Loucy (cell line): Measurements from ENCODE around the gene NLRP7.
"Not testable (repeated sequence)": the region's sequence is repeated elsewhere in the genome, so short reads cannot be mapped to it uniquely, and the experiment has no call there.

Source experiments
- H2AFZ ChIP-seq: fragments of 200-600 bp; sonication (generic); 2 replicates; pipeline ENCODE4 v1.6.0; 2016; ENCODE audit warnings: antibody characterized with exemption, mild to moderate bottlenecking, low read length, moderate library complexity
- H3F3A ChIP-seq: fragments of 200-600 bp; 2 replicates; pipeline ENCODE4 v1.6.0; 2016; ENCODE audit warnings: antibody characterized with exemption, low read depth, mild to moderate bottlenecking
- H3K27me3 ChIP-seq: fragments of 200-600 bp; sonication (generic); 2 replicates; pipeline ENCODE4 v1.6.1; 2014; ENCODE audit warnings: low read length, mild to moderate bottlenecking; ENCODE audit not compliant: insufficient read depth, poor library complexity, severe bottlenecking
- H3K36me3 ChIP-seq: fragments of 200-600 bp; sonication (generic); 2 replicates; pipeline ENCODE4 v1.6.1; 2016; ENCODE audit warnings: low read length; ENCODE audit not compliant: insufficient read depth
- H3K4me1 ChIP-seq: fragments of 200-600 bp; sonication (generic); 2 replicates; pipeline ENCODE4 v1.5.1; 2014; ENCODE audit warnings: low read length, mild to moderate bottlenecking; ENCODE audit not compliant: insufficient read depth, poor library complexity, severe bottlenecking
- H3K4me2 ChIP-seq: fragments of 200-600 bp; sonication (generic); 2 replicates; pipeline ENCODE4 v1.6.0; 2014; ENCODE audit warnings: antibody characterized with exemption, low read length, low read depth, mild to moderate bottlenecking; ENCODE audit not compliant: poor library complexity, severe bottlenecking
- H3K4me3 ChIP-seq: fragments of 200-600 bp; sonication (generic); 2 replicates; pipeline ENCODE4 v1.5.1; 2014; ENCODE audit warnings: low read length, mild to moderate bottlenecking, mixed read lengths; ENCODE audit not compliant: poor library complexity, severe bottlenecking
- H3K79me2 ChIP-seq: fragments of 200-600 bp; sonication (generic); 2 replicates; pipeline ENCODE4 v1.6.1; 2014; ENCODE audit warnings: low read length; ENCODE audit not compliant: insufficient read depth
- H3K9ac ChIP-seq: fragments of 200-600 bp; sonication (generic); 2 replicates; pipeline ENCODE4 v1.6.0; 2014; ENCODE audit warnings: mild to moderate bottlenecking, low read depth, low read length, moderate library complexity; ENCODE audit not compliant: poor library complexity, severe bottlenecking
- H3K9me2 ChIP-seq: fragments of 200-600 bp; sonication (generic); replicated peaks from 2 replicates; pipeline ENCODE4 v1.6.1; 2016; ENCODE audit warnings: low read depth, low read length, mixed read lengths
- H3K9me3 ChIP-seq: fragments of 200-600 bp; sonication (generic); 2 replicates; pipeline ENCODE4 v1.6.1; 2014; ENCODE audit warnings: mild to moderate bottlenecking, antibody characterized with exemption, low read length, low read depth; ENCODE audit not compliant: insufficient read depth
- H4K20me1 ChIP-seq: fragments of 200-600 bp; sonication (generic); 2 replicates; pipeline ENCODE4 v1.6.0; 2014; ENCODE audit warnings: antibody characterized with exemption, low read length, mild to moderate bottlenecking; ENCODE audit not compliant: insufficient read depth, poor library complexity, severe bottlenecking
- EZH2phosphoT487 ChIP-seq: fragments of 200-600 bp; IDR thresholded peaks from 2 replicates; pipeline ENCODE4 v1.6.1; 2018; ENCODE audit warnings: antibody characterized with exemption, mild to moderate bottlenecking, moderate library complexity, borderline replicate concordance
- TF ChIP-seq, protein P1 (sequence below): fragments of 200-600 bp; sonication (generic); conservative IDR thresholded peaks from 2 replicates; pipeline ENCODE4 v1.5.1; 2014; ENCODE audit warnings: mild to moderate bottlenecking, antibody characterized with exemption, low read length

The NLRP7 gene

DNA sequence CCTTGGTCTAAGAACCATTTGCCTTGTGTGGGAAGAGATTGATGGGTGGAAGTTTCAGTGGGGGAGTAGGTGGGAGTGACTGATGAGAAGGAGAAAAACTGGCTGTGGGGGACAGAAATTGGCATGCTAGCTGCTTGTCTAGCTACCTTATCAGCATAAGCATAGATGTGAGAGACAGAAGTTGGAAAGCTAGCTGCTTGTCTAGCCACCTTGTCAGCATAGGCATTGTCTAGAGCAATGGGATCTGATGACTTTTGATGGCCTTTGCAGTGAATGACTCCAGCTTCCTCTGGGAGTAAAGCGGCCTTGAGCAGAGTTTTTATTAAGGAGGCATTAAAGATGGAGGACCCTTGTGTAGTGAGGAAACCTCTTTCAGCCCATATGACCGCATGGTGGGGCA lies 51.3 kb downstream of the NLRP7 start:
- Histone ChIP-seq H3K9me2 (no peaks in the 10 kb centered on the region), H3K27me3 (no peaks in the 10 kb centered on the region), H2AFZ (no peak overlapping the region), H4K20me1 (no peaks in the 10 kb centered on the region), H3K9me3 (no peaks in the 10 kb centered on the region), H3K79me2 (no peaks in the 10 kb centered on the region), H3F3A (no peaks in the 10 kb centered on the region), H3K4me1 (no peaks in the 10 kb centered on the region), H3K9ac (no peak overlapping the region), H3K4me3 (no peak overlapping the region), H3K36me3 (no peaks in the 10 kb centered on the region), H3K4me2 (no peak overlapping the region)
- no peak for TF ChIP-seq EZH2phosphoT487
- TF ChIP-seq, protein P1, sequence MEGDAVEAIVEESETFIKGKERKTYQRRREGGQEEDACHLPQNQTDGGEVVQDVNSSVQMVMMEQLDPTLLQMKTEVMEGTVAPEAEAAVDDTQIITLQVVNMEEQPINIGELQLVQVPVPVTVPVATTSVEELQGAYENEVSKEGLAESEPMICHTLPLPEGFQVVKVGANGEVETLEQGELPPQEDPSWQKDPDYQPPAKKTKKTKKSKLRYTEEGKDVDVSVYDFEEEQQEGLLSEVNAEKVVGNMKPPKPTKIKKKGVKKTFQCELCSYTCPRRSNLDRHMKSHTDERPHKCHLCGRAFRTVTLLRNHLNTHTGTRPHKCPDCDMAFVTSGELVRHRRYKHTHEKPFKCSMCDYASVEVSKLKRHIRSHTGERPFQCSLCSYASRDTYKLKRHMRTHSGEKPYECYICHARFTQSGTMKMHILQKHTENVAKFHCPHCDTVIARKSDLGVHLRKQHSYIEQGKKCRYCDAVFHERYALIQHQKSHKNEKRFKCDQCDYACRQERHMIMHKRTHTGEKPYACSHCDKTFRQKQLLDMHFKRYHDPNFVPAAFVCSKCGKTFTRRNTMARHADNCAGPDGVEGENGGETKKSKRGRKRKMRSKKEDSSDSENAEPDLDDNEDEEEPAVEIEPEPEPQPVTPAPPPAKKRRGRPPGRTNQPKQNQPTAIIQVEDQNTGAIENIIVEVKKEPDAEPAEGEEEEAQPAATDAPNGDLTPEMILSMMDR, result no peak

DNA sequence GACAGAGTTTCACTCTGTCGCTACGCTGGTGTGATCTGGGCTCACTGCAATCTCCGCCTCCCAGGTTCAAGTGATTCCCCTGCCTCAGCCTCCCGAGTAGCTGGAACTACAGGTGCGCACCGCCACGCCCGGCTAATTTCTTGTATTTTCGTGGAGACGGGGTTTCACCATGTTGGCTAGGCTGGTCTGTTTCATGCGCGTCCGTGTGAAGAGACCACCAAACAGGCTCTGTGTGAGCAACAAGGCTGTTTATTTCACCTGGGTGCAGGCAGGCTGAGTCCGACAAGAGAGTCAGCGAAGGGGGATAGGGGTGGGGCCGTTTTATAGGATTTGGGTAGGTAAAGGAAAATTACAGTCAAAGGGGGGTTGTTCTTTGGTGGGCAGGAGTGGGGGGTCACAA lies 53.2 kb downstream of the NLRP7 start:
- not testable (repeated sequence) for H2AFZ ChIP-seq, H3K27me3 ChIP-seq, H3K4me2 ChIP-seq, H3K79me2 ChIP-seq, H3K36me3 ChIP-seq, H3K9me2 ChIP-seq, H3F3A ChIP-seq, H3K9ac ChIP-seq, H3K4me1 ChIP-seq, H3K4me3 ChIP-seq, H3K9me3 ChIP-seq, H4K20me1 ChIP-seq

DNA sequence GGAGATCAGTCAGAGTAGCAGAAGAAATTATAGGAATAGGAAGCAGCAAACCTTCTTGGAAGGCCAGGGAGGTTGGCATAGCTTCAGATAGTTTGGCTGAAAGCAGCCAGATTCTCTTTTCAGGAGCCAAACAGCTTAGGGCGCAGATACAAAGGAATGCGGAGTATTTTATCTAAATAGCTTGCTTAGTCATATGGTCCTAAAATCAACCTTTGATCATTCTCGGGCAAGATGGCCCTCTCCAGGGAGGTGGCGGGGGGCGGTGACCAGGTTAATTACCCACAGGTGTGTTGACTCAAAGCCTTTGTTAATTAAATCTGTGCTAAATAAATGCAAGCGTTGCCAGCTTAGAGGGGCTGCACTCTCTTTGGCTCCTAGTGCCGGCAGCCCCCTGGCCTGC lies 53.9 kb downstream of the NLRP7 start:
- Histone ChIP-seq H3K4me3 (no peak overlapping the region), H3K9ac (no peak overlapping the region), H3K4me1 (no peaks in the 10 kb centered on the region), H3K9me2 (no peaks in the 10 kb centered on the region), H3K4me2 (no peak overlapping the region), H2AFZ (no peak overlapping the region), H3K79me2 (no peaks in the 10 kb centered on the region), H4K20me1 (no peaks in the 10 kb centered on the region), H3K9me3 (no peaks in the 10 kb centered on the region), H3F3A (no peaks in the 10 kb centered on the region), H3K36me3 (no peaks in the 10 kb centered on the region), H3K27me3 (no peaks in the 10 kb centered on the region)
- TF ChIP-seq, protein P1, result no peak
- no peak for TF ChIP-seq EZH2phosphoT487

DNA sequence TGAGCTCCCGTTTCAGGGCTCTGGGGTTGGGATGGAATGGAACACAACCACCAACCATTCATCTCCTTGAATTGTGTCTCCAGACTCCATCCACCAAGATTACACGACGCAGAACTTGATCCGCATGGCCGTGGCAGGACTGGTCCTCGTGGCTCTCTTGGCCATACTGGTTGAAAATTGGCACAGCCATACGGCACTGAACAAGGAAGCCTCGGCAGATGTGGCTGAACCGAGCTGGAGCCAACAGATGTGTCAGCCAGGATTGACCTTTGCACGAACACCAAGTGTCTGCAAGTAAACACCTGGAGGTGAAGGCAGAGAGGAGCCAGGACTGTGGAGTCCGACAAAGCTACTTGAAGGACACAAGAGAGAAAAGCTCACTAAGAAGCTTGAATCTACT lies 57.8 kb downstream of the NLRP7 start:
- no peak overlapping the region for H3K4me2 ChIP-seq
- TF ChIP-seq EZH2phosphoT487, result no peak
- TF ChIP-seq, protein P1, result no peak
- H3K9me2 ChIP-seq, result no peaks in the 10 kb centered on the region
- no peaks in the 10 kb centered on the region for H3K4me1 ChIP-seq
- no peak overlapping the region for H3K9ac ChIP-seq
- no peak overlapping the region for H3K4me3 ChIP-seq
- no peaks in the 10 kb centered on the region for H4K20me1 ChIP-seq
- H2AFZ ChIP-seq, result no peak overlapping the region
- no peaks in the 10 kb centered on the region for H3K27me3 ChIP-seq
- H3F3A ChIP-seq, result no peaks in the 10 kb centered on the region
- no peaks in the 10 kb centered on the region for H3K79me2 ChIP-seq
- H3K9me3 ChIP-seq, result no peaks in the 10 kb centered on the region
- no peaks in the 10 kb centered on the region for H3K36me3 ChIP-seq
